HG02763 (cell line): Measurements from ENCODE around the gene RGL3.
"Not testable (repeated sequence)": the region's sequence is repeated elsewhere in the genome, so short reads cannot be mapped to it uniquely, and the experiment has no call there.

Experiments
- ATAC-seq: cut with Tn5 transposase; IDR thresholded peaks from one replicate; pipeline ENCODE4 v1.9.1; 2021; ENCODE audit warnings: mild to moderate bottlenecking, moderate library complexity; ENCODE audit not compliant: unreplicated experiment

The RGL3 gene

GRCh38 chr19:11450570-11451326 lies 31.6 kb upstream of the RGL3 start:
- ATAC-seq = no peak

- no peak for ATAC-seq
Observed at GRCh38 chr19:11448923-11449554, 29.9 kb upstream of the RGL3 start.

GRCh38 chr19:11448410-11448809 lies 29.3 kb upstream of the RGL3 start:
- ATAC-seq = no peak

GRCh38 chr19:11447347-11448262 lies 28.5 kb upstream of the RGL3 start:
- ATAC-seq = no peak

GRCh38 chr19:11446652-11447301 lies 27.7 kb upstream of the RGL3 start:
- no peak for ATAC-seq

GRCh38 chr19:11446271-11446651 lies 27.1 kb upstream of the RGL3 start:
- ATAC-seq = no peak

- ATAC-seq = no peak
Observed at GRCh38 chr19:11445141-11445540, 26.0 kb upstream of the RGL3 start.

GRCh38 chr19:11444059-11444458 lies 24.9 kb upstream of the RGL3 start:
- ATAC-seq = no peak

GRCh38 chr19:11437955-11438354 lies 18.8 kb upstream of the RGL3 start:
- no peak for ATAC-seq

- ATAC-seq = no peak
Observed at GRCh38 chr19:11435833-11436313, 16.8 kb upstream of the RGL3 start.

GRCh38 chr19:11435057-11435832 lies 16.1 kb upstream of the RGL3 start, which contains the start of the genes ODAD3 and PRKCSH:
Gene ODAD3 (minus strand): TSS chr19:11435121. CDS start chr19:11435016, 105 bp downstream.
Gene PRKCSH (plus strand): TSS chr19:11435635. CDS start chr19:11436118, 483 bp downstream.
- ATAC-seq = peak; percentile 92

- ATAC-seq = peak; percentile 7
Observed at GRCh38 chr19:11434703-11435056, 15.6 kb upstream of the RGL3 start.

- ATAC-seq = not testable (repeated sequence)
Observed at GRCh38 chr19:11433526-11433925, 14.4 kb upstream of the RGL3 start.

GRCh38 chr19:11426656-11427055 lies 7.5 kb upstream of the RGL3 start:
- no peak for ATAC-seq

- ATAC-seq = no peak
Observed at GRCh38 chr19:11425719-11426457, 6.8 kb upstream of the RGL3 start.

- no peak for ATAC-seq
Observed at GRCh38 chr19:11423791-11424181, 4.7 kb upstream of the RGL3 start.

GRCh38 chr19:11423164-11423790 lies 4.2 kb upstream of the RGL3 start:
- no peak for ATAC-seq

GRCh38 chr19:11422163-11423065 lies 3.3 kb upstream of the RGL3 start:
- peak; percentile 60 for ATAC-seq
